Subcutaneous adipose tissue (tissue), 4 donors: ENCODE results near the gene SARS2. TPM values are rescaled to one million over a fixed set of nuclear protein-coding genes. Genes with fewer than 3 reads are reported as not detected.

ENCODE experiments used
- total RNA-seq, 4 donors: library from RNA; depleted of rRNA; stranded (reverse); fragments of >200 nt; gene quantifications; one replicate each; pipeline ENCODE4 v1.1.0, GENCODE V29; 2016
- TF ChIP-seq, protein P1 (sequence below): fragments of 450-650 bp; IDR thresholded peaks from one replicate; pipeline ENCODE4 v1.5.1; 2016; ENCODE audit warnings: low read depth, mild to moderate bottlenecking, control low read depth, antibody characterized with exemption, moderate library complexity

Gene SARS2
- total RNA-seq, 4 donors from 2014 or later: 3.7 to 18.8 (median 10.0) TPM

DNA sequence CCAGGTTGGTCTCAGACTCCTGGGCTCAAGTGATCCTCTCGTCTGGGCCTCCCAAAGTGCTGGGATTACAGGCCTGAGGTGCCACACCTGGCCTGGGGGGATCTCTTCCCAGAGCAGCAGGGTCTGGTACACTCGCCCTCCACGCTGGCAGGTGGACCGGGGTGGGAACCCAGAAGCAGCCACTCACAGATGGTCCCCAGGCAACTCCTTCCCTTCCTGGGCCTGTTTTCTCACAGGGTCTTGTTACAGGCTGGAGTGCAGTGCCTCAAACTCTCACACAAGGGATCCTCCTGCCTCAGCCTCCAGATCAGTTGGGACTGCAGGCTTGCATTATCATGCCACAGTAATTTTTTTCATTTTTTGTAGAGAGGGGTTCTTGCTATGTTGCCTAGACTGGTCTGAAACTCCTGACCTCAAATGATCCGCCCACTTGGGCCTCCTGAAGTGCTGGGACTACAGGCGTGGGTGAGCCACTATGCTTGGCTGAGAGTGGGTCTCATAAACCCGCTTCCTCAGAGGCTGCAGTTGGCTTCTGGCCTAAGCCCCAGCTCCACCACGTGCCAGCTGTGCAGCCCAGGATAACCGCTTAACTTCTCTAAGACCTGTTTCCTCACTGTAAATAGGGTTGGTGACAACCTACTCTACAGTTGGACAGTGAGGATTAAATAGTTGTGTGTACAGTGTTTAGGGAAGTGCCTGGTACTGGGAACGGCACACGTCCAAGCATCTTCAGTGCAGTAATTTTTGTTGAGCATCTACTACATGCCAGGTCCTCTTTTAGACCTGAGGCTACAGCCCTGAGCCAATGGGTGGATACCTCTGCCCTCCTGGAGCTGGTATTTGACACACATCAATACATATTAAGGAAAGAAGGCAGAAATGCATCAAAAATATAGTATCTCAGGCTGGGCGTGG lies 17.7 kb downstream of the SARS2 start:
- TF ChIP-seq, protein P1, sequence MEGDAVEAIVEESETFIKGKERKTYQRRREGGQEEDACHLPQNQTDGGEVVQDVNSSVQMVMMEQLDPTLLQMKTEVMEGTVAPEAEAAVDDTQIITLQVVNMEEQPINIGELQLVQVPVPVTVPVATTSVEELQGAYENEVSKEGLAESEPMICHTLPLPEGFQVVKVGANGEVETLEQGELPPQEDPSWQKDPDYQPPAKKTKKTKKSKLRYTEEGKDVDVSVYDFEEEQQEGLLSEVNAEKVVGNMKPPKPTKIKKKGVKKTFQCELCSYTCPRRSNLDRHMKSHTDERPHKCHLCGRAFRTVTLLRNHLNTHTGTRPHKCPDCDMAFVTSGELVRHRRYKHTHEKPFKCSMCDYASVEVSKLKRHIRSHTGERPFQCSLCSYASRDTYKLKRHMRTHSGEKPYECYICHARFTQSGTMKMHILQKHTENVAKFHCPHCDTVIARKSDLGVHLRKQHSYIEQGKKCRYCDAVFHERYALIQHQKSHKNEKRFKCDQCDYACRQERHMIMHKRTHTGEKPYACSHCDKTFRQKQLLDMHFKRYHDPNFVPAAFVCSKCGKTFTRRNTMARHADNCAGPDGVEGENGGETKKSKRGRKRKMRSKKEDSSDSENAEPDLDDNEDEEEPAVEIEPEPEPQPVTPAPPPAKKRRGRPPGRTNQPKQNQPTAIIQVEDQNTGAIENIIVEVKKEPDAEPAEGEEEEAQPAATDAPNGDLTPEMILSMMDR: no peak

DNA sequence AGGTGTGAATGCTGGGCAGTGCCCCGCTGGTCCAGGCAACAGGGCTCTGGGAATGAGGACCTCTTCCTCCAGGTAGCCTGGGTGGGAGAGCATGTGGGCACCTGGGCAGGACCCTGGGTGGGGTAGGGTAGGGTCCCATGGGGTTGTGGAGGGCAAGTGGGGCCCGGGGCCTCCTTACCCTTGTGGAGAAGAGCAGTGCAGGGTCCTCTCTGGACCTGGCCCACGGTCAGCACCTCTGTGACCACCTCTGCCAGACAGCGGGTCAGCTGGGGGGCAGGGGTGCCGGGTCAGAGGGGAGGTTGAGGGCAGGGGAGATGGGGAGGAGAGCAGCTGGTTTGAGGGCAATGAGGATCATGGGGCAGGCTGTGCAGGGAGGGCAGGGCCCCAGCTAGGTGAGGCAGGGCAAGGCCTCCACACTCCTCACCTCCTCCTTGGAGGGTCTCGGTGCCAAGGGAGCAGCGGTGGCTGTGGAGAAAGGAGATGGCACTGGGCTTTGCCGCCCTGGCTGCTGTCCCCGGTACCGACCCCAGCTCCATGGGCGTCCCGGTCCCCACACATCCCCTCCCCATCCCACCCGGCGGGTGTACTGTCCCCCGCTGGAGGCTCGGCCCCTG lies 19.1 kb downstream of the SARS2 start:
- TF ChIP-seq, protein P1: no peak

DNA sequence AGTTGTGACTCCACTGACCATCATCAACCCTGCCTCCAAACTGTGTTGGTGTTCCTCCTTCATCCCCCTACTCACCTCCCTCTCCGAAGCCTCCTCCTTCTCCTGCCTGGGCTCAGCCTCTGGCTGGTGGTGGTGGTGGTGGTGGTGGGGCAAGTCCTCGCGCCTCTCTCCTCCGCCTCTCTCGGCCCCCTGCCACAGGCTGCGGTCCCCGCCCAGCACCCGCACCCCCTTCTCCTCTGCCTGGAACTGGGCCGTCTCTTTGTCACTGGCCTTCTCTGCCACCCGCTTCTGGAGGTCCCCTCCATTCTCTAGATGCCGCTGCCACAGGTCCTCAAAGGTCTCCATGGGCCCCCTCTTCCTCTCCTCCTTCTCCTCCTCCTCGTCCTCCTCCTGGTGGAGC lies 20.1 kb downstream of the SARS2 start:
- TF ChIP-seq, protein P1: no peak

DNA sequence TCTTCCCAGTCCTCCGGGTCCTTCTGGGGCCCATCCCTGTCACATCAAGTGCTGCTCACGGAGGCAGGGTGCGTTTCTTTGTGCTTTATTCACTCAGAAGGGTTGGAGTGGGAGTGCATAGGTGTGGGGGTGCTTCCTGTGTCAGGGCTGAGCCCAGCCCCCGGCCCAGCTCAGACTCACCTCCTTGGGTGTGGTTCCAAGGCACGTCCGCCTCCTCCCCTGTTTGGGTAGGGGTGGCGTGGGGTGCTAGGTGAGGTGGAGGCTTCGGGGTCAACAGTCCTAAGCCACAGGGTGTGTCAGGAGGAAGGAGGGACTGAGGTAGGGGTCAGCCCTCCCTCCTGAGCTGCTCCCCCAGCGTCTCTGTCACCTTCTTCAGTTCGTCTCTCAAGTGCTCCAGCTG lies 21.7 kb downstream of the SARS2 start:
- TF ChIP-seq, protein P1: no peak

DNA sequence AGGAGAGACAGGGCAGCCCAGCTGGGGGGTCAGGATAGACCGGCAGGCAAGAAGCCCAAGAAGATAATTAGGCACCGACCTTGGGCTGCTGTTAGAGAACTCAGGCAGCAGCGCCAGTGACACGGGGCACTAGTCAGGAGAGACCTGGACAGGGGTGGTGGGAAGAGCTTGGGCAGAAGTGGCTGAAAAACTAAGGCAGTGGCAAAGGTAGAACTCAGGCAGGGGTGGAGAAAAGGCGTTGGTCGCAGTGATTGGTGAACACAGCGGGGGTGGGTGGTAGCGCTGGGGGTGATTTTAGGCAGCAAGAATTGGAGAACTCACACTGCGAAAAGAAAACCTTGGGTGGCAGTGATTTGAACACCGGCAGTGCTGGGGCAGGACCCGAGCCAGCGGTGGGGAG lies 22.9 kb downstream of the SARS2 start:
- TF ChIP-seq, protein P1: no peak

DNA sequence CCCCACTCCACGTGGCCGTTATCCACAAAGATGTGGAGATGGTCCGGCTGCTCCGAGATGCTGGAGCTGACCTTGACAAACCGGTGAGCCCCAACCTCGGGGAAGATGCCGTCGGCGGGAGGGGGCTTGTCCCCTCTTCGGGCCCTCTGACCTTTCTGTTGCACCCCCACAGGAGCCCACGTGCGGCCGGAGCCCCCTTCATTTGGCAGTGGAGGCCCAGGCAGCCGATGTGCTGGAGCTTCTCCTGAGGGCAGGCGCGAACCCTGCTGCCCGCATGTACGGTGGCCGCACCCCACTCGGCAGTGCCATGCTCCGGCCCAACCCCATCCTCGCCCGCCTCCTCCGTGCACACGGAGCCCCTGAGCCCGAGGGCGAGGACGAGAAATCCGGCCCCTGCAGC lies 23.3 kb downstream of the SARS2 start:
- TF ChIP-seq, protein P1: no peak

DNA sequence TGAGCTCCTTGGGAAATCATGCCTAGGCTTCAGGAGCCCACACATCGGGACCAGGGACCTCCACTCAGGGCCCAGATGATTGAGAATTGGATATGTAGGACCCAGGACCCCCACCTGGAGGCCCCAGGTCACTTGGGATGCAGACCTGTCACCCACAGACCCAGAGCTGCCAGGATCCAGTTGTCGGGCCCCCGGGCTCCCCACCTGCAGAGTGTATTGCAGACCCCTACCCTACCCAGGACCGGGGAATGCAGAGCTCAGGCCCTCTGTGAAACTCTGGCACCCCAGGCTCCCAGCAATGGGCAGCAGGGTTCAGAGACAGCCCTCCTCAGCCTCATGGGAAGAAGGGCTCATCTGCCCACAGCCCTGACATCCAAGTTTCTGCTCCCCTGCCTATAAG lies 24.9 kb downstream of the SARS2 start:
- TF ChIP-seq, protein P1: no peak
